Glomerular endothelial cell (primary cell): ENCODE results near the gene HCK. TPM values are rescaled to one million over a fixed set of nuclear protein-coding genes. Genes with fewer than 3 reads are reported as not detected.
"Not testable (repeated sequence)": the region's sequence is repeated elsewhere in the genome, so short reads cannot be mapped to it uniquely, and the experiment has no call there.

Source experiments
- DNase-seq: peaks from one replicate; pipeline ENCODE4 v3.0.0-alpha.2; 2011; ENCODE audit warnings: low read depth, low spot score; ENCODE audit errors: extremely low read depth
- total RNA-seq: library from RNA; depleted of rRNA; stranded (reverse); fragments of >200 nt; gene quantifications from 2 replicates; pipeline ENCODE4 v1.2.3, GENCODE V29; 2015

HCK gene
- total RNA-seq, 1 donor from 2014 or later, result not detected

DNA sequence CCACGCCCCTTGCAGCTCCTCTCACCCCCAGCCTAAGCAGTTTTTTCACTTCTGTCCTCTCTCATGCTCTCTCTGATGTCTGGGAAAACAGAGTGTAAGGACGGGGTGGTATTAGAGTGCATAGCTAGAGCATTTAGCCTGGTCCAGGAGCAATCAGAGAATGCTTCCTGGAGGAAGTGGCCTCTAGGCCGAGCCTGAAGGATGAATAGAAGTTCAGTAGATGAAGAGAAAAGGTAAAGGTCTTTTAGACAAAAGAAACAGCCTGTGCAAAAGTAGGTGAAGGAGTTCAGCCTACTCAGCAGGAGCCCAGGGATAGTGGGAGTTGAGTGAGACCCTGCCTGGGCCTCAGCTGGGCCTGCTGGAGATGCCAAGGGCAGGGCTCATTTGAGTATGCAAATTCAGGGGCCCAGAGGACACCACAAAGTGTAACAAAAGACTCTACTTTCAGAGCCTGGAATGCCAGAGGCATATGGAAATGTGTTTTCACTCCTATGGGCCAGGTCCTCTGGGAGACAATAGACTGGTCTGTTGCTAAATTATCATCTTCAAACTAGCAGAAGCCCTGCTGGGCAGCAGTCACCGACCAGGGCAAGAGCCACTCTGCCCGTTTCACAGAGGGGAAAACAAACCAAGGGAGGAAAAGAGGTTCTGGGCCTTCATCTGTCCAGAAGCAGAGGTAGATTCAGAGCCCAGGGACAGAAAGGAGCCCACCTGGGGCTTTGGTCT is 37.8 kb downstream of the HCK start:
- DNase-seq, result no peak

DNA sequence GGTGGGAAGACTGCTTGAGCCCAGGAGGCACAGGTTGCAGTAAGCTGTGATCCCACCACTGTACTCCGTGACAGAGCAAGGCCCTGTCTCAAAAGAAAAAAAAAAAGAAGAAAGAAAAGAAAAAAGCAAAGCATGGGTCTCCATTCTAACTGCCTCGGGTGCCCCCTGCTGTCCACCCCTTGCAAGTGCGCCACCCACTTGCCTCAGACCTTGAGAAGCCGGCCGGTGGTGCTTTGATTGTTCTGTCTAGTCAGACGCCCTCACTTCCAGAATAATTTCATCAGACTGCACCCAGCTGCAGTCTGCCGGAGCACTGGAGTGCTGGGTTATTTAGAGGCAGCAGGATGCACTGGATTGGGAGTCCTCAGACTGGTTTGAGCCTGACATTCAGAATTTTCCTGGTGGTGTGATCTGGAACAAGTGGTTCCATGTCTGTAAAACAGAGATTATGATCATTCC is 39.9 kb downstream of the HCK start:
- DNase-seq, result peak; percentile 37

DNA sequence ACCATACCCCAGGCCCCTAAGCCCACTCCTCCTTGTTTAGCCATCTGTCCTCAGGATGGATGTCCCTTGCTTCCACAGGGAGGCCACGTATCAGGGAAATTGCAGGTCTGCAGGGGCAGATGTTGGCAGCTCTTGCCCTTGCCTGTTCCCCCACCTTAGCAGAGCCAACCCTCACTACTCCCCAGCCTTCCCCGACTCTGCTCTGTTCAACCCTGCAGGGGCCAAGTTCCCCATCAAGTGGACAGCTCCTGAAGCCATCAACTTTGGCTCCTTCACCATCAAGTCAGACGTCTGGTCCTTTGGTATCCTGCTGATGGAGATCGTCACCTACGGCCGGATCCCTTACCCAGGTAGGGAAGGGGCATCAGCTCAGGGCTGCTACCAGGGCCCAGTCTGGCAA is 46.7 kb downstream of the HCK start:
- no peak for DNase-seq

DNA sequence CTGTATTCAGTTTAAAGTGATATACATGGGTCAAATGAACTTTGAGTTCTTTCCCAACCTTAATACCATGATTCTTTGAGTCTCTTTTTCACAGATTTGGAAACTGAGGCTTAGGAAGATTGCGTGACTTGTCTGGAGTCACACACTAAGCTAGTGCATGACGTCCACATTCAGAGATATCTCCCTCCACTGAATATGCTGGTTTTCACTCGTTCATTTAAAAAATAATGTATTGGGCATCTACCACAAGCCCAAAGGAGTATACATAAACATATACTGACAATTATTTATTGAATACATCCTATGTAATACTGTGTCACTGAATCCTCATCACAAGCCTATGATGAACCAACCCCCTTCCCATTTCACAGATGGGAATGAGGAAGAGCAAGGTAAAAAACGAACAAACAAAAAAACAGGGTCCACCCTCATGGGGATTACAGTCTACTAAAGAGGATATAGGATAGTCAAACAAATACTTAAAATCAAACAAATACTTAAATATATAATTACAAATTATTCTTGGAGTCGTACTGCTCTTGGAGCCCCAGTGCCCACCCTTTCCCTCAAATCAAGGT is 56.9 kb downstream of the HCK start:
- no peak for DNase-seq

DNA sequence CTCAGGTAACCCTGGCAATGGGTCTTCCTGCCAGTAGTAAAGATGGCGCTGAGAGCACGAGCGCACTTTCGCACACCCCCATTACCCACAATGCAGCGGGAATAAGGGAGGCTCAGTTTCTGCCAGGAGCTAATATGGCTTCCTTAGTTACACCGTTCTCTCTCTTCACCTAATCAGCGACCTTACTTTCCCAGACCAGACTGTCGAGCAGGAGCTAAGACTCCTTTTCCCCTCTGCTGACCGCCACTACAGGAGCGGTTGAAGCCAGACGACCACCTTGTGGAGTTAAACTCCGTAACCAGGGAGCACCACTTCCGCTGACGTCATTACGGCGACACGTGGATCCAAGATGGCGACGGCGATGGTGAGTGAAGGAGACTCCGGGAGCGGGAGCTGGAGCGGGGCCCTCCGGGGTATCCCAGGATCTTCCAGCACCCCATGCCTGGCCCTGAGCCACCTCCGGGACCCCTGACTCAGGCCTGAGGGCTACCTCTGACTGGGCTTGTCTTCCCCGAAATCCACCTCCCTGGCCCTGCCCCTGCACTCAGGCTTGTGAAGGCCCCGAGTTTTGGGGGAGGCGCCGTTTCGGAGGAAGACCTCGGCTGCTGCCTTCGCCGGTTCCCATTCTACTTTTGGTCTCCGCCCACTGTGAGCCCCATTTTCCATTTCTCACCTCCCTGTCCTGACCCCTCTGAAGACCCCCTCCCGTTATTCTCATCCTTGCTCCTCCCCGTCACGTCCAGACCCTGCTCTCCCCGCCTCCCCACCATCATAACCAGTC is 57.5 kb downstream of the HCK start, which contains the start of gene TM9SF4:
Gene TM9SF4 (plus strand): TSS at position 323 of the 781 bp plus-strand sequence. CDS start 27 bp downstream, at position 350.
- DNase-seq, result peak; percentile 92

DNA sequence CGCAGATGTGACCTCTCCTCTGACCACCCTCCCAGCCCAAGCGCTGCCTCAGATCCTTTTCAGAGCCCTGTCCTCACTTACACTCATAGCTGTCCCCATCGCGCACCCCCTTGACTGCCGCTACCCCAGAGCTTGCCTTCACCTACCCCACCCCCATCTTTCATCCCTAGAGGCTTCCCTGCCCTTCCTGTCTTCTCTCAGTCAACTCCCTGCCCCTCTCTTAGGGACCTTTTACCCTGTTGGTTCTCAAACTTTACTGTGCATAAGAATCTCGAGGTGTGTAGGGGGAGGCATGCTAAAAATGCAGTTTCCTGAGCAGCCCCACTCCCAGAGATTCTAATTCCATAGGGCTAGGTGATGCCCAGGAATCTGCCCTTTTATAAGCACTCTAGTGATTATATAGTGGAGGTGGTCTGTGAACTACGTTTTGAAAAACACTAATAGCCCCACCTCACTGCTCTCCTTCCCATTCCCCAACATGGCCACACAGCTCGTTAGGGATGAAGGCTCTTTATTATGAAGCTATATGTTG is 58.2 kb downstream of the HCK start:
- no peak for DNase-seq

DNA sequence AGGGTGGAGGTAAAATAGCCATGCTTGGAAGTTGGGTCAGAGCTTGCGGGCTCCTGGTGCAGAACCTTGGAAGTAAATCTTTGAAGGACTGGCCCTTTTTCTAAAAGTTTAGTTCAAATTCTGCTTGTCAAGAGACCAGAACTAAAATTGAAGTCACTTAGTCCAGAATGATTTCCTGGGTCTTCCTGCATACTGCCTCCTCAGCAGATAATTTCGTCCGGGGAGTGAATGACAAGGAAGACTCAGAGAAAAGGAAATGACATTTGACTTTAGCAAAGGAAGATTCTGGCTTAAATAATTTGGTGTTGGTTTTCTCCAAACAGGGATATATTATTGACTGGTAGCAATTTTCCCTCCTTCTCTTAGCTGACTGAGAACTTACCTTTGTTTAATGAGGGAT is 58.7 kb downstream of the HCK start:
- no peak for DNase-seq

DNA sequence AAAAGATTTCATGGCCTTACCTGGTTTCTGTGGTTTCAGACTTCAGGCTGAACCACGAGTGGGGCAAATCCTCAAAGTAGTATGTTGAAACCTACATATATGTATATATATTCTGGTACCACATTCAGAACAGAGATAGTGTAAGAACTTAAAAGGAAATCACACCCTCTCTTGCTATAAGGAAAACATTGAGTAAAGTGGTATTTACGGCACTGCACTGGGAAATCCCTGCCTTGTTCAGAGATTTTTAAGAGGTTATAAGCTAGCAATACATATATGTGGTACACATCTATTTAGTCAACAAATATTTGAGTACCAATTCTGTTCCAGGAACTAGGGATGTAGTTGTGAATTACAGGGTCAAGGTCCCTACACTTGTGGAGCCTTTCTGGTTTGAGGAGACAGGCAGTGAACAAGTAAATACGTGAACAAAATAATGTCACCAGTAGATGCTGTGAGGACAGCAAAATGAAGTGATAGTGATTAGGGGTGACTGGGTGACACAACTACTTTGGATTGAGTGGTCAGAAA is 59.2 kb downstream of the HCK start:
- no peak for DNase-seq

DNA sequence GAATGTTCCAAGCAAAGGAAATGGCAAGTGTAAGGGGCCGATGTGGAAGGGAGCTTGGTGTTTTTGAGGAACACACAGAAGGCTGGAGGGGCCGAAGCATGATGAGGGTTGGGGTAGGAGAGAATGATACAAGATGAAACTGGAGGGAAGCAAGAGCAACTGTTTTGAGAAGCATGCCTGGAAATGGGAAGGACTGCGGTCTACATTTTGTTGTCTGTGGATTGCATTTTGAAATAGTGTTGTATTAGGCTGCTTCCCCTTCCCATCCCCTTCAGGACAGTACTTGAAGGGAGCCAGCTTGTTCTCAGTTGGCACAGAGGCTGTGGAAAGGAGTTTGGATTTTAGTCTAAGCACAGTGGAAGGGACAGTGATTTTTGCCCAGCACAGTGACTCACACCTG is 59.7 kb downstream of the HCK start:
- no peak for DNase-seq

DNA sequence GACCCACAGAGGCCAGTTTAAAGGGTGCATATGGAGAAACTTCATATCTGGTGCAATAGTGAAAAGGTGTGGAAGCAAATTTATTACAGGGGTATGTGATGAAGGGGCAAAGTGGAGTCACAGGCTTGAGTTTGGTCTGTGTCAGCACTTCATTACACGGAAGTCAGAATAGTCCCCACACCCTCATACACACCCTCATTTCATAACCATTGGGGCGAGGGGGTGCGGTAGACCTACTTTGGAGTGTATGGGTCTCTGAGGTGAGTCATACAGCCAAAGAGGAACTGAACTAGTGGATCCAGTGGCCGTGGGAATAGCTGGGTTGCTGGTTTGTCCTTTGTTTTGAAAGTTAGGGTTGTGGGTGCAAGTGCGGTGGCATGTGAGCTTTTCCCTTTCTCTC is 60.8 kb downstream of the HCK start:
- no peak for DNase-seq

DNA sequence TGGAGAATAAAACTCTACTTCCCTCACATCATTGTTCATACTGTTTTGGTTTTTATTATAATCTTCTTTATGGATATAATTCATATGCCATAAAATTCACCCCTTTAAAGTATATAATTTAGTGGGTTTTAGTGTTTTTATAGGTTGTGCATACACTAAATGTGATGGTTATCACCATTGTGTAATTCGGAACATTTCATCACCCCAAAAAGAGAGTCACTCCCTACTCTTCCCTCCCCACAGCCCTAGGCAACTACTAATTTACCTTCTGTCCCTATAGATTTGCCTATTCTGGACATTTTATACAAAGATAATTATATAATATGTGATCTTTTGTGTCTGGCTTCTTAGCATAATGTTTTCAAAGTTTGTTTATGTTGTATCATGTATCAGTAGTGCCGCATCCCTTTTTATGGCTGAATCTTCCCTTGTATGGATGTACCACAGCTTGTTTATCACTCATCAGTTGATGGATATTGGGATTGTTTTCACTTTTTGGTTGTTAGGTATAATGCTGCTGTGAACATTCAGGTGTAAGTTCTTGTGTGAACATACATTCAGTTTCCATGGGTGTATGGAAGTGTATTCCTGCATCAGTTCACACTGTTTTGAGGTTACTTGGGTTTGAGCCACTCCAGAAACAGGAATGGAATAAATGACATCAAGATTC is 61.7 kb downstream of the HCK start:
- DNase-seq, result no peak

DNA sequence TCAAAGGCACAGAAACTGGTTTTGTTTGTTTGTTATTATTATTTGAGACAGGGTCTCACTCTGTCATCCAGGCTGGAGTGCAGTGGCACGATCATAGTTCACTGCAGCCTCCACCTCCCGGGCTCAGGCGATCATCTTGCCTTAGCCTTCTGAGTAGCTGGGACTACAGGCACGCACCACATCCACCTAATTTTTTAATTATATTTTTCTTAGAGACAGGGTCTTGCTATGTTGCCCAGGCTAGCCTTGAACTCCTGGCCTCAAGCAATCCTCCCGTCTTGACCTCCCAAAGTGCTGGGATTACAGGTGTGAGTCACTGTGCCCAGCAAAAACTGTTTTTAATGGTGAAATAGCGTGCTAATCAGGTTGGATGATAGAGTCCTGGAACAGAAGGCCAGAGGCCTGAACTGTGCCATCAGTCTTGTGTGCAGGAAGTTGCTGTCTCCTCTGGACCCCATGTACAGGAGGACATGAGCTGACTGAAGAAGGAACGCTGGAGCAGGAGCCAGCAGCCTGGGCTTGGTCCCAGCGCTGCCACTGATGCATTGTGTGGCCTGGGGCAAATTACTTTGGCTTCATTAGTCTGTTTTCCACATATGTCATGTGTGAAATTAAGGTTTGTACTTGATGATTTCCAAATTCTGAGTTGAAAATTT is 62.4 kb downstream of the HCK start:
- DNase-seq, result no peak

DNA sequence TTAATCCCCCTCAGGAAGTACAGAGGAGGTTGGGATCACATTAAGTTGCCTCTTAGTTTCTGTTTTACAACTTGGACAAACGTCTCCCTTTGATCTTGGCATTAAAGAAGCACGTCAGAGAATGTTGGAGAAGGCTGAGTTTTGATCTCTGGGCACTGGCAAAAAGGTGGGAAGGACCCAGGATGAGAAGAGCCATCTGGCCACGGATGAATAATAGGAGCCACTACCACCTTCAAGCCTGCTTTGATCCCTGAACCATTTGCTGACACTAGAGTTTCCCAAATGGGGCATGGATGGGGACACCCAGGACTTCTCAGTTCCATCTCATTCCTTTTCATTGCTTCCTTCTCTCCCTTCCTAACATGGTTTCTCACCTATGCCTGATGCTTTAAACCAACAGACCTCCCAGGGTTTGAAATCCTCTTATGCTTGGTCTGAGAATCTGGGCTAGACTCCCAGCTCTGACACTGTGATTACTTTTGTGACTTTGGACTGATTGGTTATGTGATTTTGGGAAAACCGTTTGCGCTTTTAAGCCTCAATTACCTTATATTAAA is 63.2 kb downstream of the HCK start:
- no peak for DNase-seq

DNA sequence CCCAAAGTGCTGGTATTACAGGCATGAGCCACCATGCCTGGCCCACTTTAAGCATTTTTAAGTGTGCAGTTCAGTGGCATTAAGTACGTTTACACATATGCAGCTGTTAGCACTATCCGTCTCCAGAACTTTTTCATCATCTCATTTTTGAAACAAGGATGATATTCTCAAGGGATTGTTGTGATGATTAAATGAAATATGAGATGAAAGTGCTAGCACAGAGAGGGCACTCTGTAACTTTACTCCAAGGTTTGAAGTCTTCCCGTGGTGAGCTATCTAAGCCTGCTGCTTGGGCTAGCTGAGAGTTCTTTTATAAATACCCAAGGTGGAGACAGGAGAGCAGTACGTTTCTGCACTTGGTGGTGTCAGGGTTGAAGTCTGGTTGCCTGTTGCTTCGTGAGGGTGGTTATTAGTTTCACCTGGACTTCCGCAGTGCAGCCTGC is 64.1 kb downstream of the HCK start:
- DNase-seq, result no peak

DNA sequence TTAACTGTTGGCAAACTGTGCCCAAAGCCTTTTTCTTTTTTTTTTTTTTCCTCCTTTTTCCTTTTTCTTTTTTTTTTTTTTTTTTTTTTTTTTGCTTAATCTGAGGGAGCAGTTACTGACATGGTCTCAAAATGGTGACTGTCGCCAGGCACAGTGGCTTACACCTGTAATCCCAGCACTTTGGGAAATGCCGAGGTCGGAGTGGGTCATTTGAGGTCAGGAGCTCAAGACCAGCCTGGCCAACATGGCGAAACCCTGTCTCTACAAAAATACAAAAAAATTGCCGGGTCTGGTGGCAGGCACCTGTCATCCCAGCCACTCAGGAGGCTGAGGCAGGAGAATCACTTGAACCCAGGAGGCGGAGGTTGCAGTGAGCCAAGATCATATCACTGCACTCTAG is 64.8 kb downstream of the HCK start:
- DNase-seq, result not testable (repeated sequence)

DNA sequence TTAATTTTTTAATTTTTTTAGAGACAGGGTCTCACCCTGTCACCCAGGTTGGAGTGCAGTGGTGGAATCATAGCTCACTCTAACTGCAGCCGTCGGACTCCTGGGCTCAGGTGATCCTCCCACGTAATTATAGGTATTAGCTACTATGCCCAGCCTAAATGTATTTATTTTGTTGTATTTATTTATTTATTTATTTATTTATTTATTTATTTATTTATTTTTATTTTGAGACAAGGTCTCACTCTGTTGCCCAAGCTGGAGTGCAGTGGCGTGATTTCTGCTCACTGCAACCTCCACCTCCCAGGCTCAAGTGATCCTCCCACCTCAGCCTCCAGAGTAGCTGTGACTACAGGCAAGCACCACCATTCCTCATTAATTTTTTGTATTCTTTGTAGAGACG is 66.4 kb downstream of the HCK start:
- not testable (repeated sequence) for DNase-seq

DNA sequence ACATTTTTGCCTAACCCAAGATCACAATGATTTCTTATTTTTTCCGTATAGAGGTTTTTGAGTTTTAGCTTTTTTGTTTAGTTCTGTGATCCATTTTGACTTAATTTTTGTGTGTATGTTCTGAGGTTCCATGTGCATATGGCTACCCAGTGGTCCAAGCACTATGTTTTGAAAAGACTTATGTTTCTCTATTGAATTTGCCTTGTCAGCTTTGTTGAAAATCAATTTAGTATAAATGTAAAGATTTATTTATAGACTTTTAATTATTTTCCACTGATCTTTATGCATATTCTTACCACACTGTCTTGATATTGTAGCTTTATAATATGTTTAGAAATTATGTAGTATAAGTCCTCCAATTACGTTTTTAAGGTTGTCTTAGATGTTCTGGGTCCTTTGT is 67.7 kb downstream of the HCK start:
- DNase-seq, result no peak

DNA sequence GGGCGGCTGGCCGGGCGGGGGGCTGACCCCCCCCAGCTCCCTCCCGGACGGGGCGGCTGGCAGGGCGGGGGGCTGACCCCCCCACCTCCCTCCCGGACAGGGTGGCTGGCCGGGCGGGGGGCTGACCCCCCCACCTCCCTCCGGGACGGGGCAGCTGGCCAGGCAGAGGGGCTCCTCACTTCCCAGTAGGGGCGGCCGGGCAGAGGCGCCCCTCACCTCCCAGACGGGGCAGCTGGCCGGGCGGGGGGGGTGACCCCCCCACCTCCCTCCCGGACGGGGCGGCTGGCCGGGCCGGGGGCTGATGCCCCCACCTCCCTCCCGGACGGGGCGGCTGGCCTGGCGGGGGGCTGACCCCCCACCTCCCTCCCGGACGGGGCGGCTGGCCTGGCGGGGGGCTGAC is 69.9 kb downstream of the HCK start:
- not testable (repeated sequence) for DNase-seq

DNA sequence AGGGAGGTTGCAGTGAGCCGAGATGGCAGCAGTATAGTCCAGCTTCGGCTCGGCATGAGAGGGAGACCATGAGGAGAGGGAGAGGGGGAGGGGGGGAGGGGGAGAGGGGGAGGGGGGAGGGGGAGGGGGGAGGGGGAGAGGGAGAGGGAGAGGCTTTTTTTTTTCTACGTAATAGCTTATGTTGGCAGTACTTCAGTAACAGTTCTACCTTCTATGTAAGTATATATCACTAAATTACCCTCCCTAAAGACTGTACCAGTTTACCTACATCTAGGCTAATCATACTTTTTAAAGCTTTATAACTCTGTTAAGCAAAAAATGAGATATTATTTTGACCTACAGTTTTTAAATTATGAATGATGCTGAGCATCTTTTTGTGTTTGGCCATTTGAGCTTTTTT is 71.0 kb downstream of the HCK start:
- DNase-seq, result no peak
